ENCODE measurements around the gene QSOX2.

Gene QSOX2

DNA sequence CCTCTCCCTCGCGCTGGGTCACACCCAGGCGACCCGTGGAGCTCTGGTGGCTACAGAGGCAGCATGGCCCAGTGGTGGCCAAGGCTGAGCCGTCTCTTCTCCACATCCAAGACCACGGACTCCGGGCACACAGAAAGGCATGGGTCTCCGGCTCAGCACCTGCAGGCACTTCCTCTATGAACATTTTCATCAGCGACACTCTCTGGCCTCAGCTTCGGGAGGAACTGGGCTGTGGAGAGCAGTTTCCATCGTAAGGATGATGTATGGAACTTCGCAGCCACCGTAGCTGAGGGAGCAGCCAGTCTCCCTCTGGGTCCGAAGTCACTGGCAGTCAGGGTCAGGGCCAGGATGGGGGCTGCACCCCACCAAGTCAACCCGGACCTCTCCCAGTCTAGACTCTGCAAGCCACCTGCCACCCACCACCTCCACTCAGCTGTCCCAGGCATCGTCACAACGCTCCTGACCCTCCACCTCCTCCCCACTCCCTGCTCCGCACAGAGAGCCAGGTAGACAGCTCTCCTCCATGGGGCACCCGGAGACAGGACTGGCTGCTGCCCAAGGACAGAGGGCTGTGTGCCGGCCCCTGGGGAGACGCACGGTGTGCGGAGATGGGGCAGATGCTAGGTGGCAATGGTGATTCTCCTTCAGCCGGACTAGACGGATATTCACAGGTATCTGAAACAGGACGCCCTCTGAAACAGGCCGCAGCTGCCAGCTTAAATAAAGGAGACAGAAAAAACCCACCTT, 9.7 kb downstream of the QSOX2 start:
- TF ChIP-seq, protein P1, sequence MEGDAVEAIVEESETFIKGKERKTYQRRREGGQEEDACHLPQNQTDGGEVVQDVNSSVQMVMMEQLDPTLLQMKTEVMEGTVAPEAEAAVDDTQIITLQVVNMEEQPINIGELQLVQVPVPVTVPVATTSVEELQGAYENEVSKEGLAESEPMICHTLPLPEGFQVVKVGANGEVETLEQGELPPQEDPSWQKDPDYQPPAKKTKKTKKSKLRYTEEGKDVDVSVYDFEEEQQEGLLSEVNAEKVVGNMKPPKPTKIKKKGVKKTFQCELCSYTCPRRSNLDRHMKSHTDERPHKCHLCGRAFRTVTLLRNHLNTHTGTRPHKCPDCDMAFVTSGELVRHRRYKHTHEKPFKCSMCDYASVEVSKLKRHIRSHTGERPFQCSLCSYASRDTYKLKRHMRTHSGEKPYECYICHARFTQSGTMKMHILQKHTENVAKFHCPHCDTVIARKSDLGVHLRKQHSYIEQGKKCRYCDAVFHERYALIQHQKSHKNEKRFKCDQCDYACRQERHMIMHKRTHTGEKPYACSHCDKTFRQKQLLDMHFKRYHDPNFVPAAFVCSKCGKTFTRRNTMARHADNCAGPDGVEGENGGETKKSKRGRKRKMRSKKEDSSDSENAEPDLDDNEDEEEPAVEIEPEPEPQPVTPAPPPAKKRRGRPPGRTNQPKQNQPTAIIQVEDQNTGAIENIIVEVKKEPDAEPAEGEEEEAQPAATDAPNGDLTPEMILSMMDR (conservative IDR thresholded peaks at IDR 0.05; ENCODE audit: low read length): no peak
- no peak overlapping the region for H3K4me3 ChIP-seq (ENCODE audit: low read length)
- DNase-seq (ENCODE audit: low read depth): no peak

DNA sequence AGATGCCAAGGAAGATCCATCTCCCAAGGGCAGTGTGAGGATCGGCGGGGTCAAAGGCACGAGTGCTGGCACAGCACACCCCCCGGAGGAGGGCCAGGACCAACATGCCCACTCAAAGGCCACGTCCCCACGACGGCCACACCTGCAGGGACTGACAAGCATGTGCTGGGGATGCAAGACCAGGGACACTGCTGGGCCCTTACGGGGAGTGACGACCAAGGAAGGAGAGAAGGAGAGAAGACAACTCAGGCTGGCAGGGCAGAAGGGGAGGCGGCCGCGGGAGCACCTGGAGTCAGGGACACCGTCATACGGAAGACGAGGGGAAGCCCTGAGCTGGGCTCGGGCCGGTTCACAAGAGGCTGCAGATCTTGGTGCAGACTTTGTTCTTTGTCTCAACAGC, 10.4 kb downstream of the QSOX2 start:
- TF ChIP-seq, protein P1 (conservative IDR thresholded peaks at IDR 0.05; ENCODE audit: low read length): no peak
- DNase-seq (ENCODE audit: low read depth): no peak
- H3K4me3 ChIP-seq (ENCODE audit: low read length): no peak overlapping the region

DNA sequence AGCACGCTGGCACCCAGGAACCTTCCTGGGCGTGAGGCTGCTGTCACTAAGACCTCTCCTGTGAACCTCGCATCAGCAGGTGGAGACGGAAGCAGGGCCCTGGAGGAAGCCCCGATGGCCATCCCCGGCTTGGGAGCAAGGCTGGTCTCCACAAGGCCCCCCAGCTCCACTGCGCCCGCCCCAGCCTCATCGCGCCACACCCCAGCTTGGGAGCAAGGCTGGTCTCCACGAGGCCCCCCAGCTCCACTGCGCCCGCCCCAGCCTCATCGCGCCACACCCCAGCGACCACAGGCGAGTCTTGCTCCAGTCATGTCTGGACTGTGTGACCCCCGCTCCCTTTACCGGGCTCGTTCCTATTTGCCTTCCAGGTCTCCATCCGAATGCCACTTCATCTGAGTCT, 11.0 kb downstream of the QSOX2 start:
- TF ChIP-seq, protein P1 (conservative IDR thresholded peaks at IDR 0.05; ENCODE audit: low read length): no peak
- DNase-seq (ENCODE audit: low read depth): no peak
- H3K4me3 ChIP-seq (ENCODE audit: low read length): no peak overlapping the region

DNA sequence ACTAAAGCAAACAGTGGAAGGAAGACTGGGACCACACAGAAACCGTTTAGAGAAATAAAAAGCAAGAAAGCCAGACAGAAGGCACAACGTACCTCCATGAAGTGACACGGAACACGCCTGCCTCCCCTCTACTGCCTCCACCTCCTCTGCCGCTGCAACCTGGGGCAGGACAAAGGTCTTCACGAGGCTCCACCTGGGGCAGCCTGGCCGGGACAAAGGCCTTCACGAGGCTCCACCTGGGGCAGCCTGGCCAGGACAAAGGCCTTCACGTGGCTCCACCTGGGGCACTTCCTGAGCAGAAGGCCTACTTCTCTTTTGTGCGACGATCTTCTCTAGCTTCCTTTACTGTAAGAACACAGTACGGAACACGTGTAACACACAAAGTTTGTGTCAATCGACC, 11.7 kb downstream of the QSOX2 start:
- H3K4me3 ChIP-seq (ENCODE audit: low read length): no peak overlapping the region
- DNase-seq (ENCODE audit: low read depth): no peak
- TF ChIP-seq, protein P1 (conservative IDR thresholded peaks at IDR 0.05; ENCODE audit: low read length): no peak

DNA sequence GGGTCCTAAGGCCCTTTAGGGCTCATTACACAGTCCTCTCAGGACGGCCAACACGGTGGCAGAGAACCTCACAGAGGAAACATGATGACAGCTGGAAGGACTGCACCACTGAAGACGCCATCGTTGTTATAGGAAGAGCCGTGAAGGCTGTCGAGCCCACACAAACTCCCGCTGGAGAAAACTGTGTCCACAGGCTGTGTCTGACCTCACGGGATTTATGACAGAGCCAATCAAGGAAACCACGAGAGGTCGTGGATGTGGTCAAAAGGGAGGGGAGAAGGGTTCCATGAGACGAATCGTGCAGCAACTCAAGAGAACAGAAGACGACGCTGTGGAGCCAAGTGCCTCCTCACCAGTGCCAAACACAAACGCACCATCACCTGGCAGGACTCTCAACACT, 12.2 kb downstream of the QSOX2 start:
- no peak overlapping the region for H3K4me3 ChIP-seq (ENCODE audit: low read length)
- TF ChIP-seq, protein P1 (conservative IDR thresholded peaks at IDR 0.05; ENCODE audit: low read length): no peak
- DNase-seq (ENCODE audit: low read depth): no peak

DNA sequence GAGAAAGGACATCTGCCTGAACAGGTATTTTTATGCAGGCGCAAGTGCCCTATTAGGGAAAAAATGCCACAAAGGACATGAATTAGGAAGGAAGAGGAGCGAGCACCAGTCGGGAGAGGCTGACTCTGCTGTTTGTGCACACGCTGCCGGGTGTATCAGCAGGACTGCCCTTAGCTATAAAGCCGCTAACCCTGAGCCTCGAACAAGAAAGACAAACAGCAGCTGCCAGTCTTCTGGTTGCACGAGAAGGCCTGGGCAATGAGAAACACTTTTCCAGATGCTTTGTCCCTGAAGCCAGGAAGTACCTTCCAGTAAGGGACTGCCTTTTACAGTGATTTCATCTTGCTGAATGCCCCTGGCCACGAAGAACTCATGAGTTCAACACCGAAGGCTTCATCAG, 12.6 kb downstream of the QSOX2 start:
- no peak for DNase-seq (ENCODE audit: low read depth)
- no peak overlapping the region for H3K4me3 ChIP-seq (ENCODE audit: low read length)
- TF ChIP-seq, protein P1 (conservative IDR thresholded peaks at IDR 0.05; ENCODE audit: low read length): no peak

DNA sequence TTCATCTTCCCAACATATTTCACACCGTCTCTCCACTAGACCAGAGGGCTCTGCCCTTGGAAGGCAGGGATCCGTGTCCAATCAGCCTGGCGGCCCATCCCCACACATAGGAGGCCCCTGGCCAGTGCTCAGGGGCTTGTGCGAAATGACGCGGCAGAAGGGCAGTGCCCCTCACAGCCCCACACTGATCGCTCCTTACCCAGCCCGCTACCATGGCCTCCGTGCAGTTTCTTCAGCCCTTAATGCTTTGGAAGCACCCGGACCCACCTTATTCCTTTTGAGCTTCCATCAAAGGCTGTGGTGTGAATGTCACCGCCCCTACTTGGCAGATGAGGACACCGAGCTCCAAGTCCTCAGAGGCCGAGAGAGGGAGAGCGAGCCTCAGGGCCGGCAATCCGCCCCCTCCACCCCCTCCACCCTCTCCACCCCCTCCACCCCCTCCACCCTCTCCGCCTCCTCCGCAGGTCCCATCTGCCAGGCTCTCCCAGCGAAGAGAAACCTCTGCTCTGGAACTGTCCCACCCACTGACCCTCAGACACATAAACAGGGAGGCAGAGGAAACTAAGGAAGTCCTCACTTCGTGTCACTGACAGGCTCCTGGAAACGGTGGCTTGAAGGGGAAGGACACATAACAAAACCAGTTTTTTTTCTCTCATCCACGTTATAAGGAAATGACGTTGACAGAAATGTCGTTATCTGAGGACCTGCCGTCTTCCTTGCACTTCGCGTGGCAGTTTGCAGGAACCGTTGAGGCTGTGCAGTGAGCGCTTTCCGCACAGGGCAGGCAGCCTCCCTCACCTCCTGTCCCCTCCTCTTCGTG, 13.9 kb downstream of the QSOX2 start:
- DNase-seq (ENCODE audit: low read depth): no peak

More for the DNA sequence above, 13.9 kb downstream of the QSOX2 start:
- TF ChIP-seq, protein P1 (conservative IDR thresholded peaks at IDR 0.05; ENCODE audit: low read length): no peak
- H3K4me3 ChIP-seq (ENCODE audit: low read length): no peak overlapping the region
